Rectal smooth muscle tissue (tissue), 1 donor: ENCODE results near the gene HIP1.
"Not testable (repeated sequence)": the region's sequence is repeated elsewhere in the genome, so short reads cannot be mapped to it uniquely, and the experiment has no call there.

ENCODE experiments used
- H3K27ac ChIP-seq: one replicate; pipeline ENCODE4 v1.7.0; 2013; ENCODE audit warnings: low read depth, low read length, inconsistent platforms
- H3K27me3 ChIP-seq: one replicate; pipeline ENCODE4 v1.7.0; 2013; ENCODE audit warnings: low read length; ENCODE audit not compliant: control insufficient read depth, insufficient read depth
- H3K36me3 ChIP-seq: one replicate; pipeline ENCODE4 v1.7.0; 2013; ENCODE audit warnings: low read length; ENCODE audit not compliant: control insufficient read depth, insufficient read depth
- H3K4me1 ChIP-seq: one replicate; pipeline ENCODE4 v1.7.0; 2013; ENCODE audit warnings: low read length; ENCODE audit not compliant: control insufficient read depth, insufficient read depth
- H3K4me3 ChIP-seq: one replicate; pipeline ENCODE4 v1.7.0; 2013; ENCODE audit warnings: low read length
- H3K9ac ChIP-seq: one replicate; pipeline ENCODE4 v1.7.0; 2013; ENCODE audit warnings: low read length

HIP1 gene

GRCh38 chr7:75509033-75509432 lies 229.7 kb downstream of the HIP1 start:
- not testable (repeated sequence) for H3K27me3 ChIP-seq, H3K27ac ChIP-seq, H3K4me1 ChIP-seq, H3K36me3 ChIP-seq, H3K4me3 ChIP-seq, H3K9ac ChIP-seq

- not testable (repeated sequence) for H3K27ac ChIP-seq, H3K36me3 ChIP-seq, H3K4me3 ChIP-seq, H3K4me1 ChIP-seq, H3K9ac ChIP-seq, H3K27me3 ChIP-seq
Observed at GRCh38 chr7:75492020-75492419, 246.7 kb downstream of the HIP1 start, which contains the start of gene SPDYE5. SPDYE5 (plus strand) TSS chr7:75492320; CDS start chr7:75494048, 1,728 bp downstream.

- not testable (repeated sequence) for H3K27me3 ChIP-seq, H3K36me3 ChIP-seq, H3K4me1 ChIP-seq
- Histone ChIP-seq H3K9ac (peak within 1 kb of the TSS; percentile 16), H3K27ac (peak within 1 kb of the TSS; percentile 72), H3K4me3 (peak within 1 kb of the TSS; percentile 70)
Observed at GRCh38 chr7:75485979-75486643, 252.6 kb downstream of the HIP1 start, which contains the start of gene POM121C. POM121C (minus strand) TSS chr7:75486299; CDS start chr7:75441496, 44,803 bp downstream.

- not testable (repeated sequence) for H3K4me1 ChIP-seq, H3K27me3 ChIP-seq, H3K36me3 ChIP-seq, H3K9ac ChIP-seq, H3K27ac ChIP-seq
- peak overlapping the region; percentile 70 for H3K4me3 ChIP-seq
Observed at GRCh38 chr7:75485355-75485978, 253.3 kb downstream of the HIP1 start.
